ENCODE measurements around the gene CCDC85C. TPM values are rescaled to one million over a fixed set of nuclear protein-coding genes. Genes with fewer than 3 reads are reported as not detected.

The CCDC85C gene
- total and polyA plus RNA-seq, 2 experiments from 2014 or later = 4.5 to 24.9 TPM

DNA sequence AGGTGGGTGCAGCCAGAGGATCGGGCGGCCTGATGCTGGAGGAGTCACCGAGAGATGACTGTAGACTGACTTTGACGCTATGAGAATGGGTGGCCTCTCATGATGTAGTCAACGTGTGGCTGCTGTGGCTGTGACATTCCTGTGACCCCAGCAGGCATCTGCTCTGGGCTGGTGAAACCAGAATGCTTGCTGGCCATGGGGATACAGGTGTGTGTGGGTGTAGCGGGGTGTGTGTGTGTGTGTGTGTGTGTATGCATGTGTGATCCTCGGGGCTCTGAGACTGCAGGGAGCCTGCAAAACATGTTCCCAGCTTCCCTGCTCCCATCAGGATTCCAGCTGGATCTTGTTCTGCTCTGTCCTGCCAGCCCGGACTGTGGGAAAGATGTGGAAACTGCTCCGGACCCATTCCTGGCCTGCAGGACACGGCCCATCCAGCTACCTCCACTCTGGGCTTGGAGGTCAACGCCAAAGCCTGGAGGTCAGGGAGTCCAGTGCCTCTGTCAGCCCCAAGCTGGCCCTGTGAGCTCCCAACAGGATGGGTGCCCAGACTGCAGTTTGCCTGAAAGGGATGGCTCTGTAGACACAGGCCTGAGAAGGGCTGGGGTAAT, 22.1 kb upstream of the CCDC85C start:
- H3K9me2 ChIP-seq (ENCODE audit: insufficient read depth) = no peaks in the 10 kb centered on the region
- no peak overlapping the region for H3K4me2 ChIP-seq
- Mint-ChIP-seq H3K27me3 (ENCODE audit: insufficient read depth, low read depth, poor library complexity) (peaks cover 25% of the 10 kb centered on the region), H3K4me1 (peaks cover 12% of the 10 kb centered on the region), H3K27ac (no peak overlapping the region), H3K36me3 (ENCODE audit: low read depth) (no peaks in the 10 kb centered on the region), H3K9me3 (no peaks in the 10 kb centered on the region; the same call in 2 of the 3 replicates), H3K4me3 (no peak overlapping the region)
- no peak overlapping the region for H2AFZ ChIP-seq
- H3K4me1 ChIP-seq (ENCODE audit: insufficient read depth) = no peaks in the 10 kb centered on the region; the same call in 1 of the 2 replicates
- H4K20me1 ChIP-seq (replicated peaks; ENCODE audit: insufficient read depth) = no peaks in the 10 kb centered on the region
- DNase-seq (ENCODE audit: low spot score) (no peak), ATAC-seq (no peak)
- no peaks in the 10 kb centered on the region for H3F3A ChIP-seq (replicated peaks; ENCODE audit: low read depth)
- no peak for TF ChIP-seq EZH2phosphoT487 (IDR thresholded peaks at IDR 0.05; ENCODE audit: unreplicated experiment)
- no peak for TF ChIP-seq ZNF331 (CRISPR knock-in tag; IDR thresholded peaks at IDR 0.05; ENCODE audit: low read depth)
- TF ChIP-seq POLR2AphosphoS5 (IDR thresholded peaks at IDR 0.05; ENCODE audit: low read depth) = no peak
- TF ChIP-seq STAT1 (IDR thresholded peaks at IDR 0.05; ENCODE audit: unreplicated experiment) = no peak
- no peak for TF ChIP-seq CREB1 (CRISPR knock-in tag; IDR thresholded peaks at IDR 0.05; ENCODE audit: low read depth)
- TF ChIP-seq NANOG (IDR thresholded peaks at IDR 0.05; ENCODE audit: borderline replicate concordance) = no peak
- TF ChIP-seq, protein P1, sequence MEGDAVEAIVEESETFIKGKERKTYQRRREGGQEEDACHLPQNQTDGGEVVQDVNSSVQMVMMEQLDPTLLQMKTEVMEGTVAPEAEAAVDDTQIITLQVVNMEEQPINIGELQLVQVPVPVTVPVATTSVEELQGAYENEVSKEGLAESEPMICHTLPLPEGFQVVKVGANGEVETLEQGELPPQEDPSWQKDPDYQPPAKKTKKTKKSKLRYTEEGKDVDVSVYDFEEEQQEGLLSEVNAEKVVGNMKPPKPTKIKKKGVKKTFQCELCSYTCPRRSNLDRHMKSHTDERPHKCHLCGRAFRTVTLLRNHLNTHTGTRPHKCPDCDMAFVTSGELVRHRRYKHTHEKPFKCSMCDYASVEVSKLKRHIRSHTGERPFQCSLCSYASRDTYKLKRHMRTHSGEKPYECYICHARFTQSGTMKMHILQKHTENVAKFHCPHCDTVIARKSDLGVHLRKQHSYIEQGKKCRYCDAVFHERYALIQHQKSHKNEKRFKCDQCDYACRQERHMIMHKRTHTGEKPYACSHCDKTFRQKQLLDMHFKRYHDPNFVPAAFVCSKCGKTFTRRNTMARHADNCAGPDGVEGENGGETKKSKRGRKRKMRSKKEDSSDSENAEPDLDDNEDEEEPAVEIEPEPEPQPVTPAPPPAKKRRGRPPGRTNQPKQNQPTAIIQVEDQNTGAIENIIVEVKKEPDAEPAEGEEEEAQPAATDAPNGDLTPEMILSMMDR (conservative IDR thresholded peaks at IDR 0.05; ENCODE audit: low read depth in 2 of 2) = no peak
- no peak for TF ChIP-seq EZH2 (IDR thresholded peaks at IDR 0.05; ENCODE audit: low read depth, unreplicated experiment)
- TF ChIP-seq, protein P2, sequence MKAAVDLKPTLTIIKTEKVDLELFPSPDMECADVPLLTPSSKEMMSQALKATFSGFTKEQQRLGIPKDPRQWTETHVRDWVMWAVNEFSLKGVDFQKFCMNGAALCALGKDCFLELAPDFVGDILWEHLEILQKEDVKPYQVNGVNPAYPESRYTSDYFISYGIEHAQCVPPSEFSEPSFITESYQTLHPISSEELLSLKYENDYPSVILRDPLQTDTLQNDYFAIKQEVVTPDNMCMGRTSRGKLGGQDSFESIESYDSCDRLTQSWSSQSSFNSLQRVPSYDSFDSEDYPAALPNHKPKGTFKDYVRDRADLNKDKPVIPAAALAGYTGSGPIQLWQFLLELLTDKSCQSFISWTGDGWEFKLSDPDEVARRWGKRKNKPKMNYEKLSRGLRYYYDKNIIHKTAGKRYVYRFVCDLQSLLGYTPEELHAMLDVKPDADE (IDR thresholded peaks at IDR 0.05) = no peak
- no peak for TF ChIP-seq JUNB (IDR thresholded peaks at IDR 0.05; ENCODE audit: unreplicated experiment)
- TF ChIP-seq ZNF462 (CRISPR knock-in tag; IDR thresholded peaks at IDR 0.05) = no peak
- H3K27me3 ChIP-seq (ENCODE audit: insufficient read depth) = no peaks in the 10 kb centered on the region
- no peak overlapping the region for H3K4me3 ChIP-seq
- no peaks in the 10 kb centered on the region for H3K79me2 ChIP-seq (replicated peaks; ENCODE audit: insufficient read depth)
- no peaks in the 10 kb centered on the region for H3K36me3 ChIP-seq (ENCODE audit: insufficient read depth)
- H3K27ac ChIP-seq (ENCODE audit: low read depth) = no peak overlapping the region
